Renal pelvis (tissue), 4 donors: ENCODE data around the gene RERE. TPM values are rescaled to one million over a fixed set of nuclear protein-coding genes. Genes with fewer than 3 reads are reported as not detected.
A peak's percentile ranks its signal among the peaks of the same experiment; 100 is the strongest.
"Not testable (repeated sequence)": the region's sequence is repeated elsewhere in the genome, so short reads cannot be mapped to it uniquely, and the experiment has no call there.

Experiments
- DNase-seq: peaks from one replicate; pipeline ENCODE4 v3.0.0-alpha.2; 2013
- polyA plus RNA-seq, 3 donors: library from polyadenylated mRNA; unstranded; fragments of 120-200 nt; gene quantifications; one replicate each; pipeline ENCODE4 v1.2.1, GENCODE V29; 2013; ENCODE audit not compliant: insufficient read length in 3 of 3

RERE gene
- polyA plus RNA-seq, 3 donors, result 142 to 161 (median 146) TPM

- DNase-seq, result no peak
Measured at GRCh38 chr1:8382608-8383505, 434.6 kb downstream of the RERE start.

- no peak for DNase-seq
Measured at GRCh38 chr1:8382051-8382505, 435.4 kb downstream of the RERE start.

- no peak for DNase-seq
Measured at GRCh38 chr1:8381618-8382017, 435.8 kb downstream of the RERE start.

- DNase-seq, result not testable (repeated sequence)
Measured at GRCh38 chr1:8380310-8380709, 437.1 kb downstream of the RERE start.

- DNase-seq, result no peak
Measured at GRCh38 chr1:8379513-8380186, 437.8 kb downstream of the RERE start.

DNA sequence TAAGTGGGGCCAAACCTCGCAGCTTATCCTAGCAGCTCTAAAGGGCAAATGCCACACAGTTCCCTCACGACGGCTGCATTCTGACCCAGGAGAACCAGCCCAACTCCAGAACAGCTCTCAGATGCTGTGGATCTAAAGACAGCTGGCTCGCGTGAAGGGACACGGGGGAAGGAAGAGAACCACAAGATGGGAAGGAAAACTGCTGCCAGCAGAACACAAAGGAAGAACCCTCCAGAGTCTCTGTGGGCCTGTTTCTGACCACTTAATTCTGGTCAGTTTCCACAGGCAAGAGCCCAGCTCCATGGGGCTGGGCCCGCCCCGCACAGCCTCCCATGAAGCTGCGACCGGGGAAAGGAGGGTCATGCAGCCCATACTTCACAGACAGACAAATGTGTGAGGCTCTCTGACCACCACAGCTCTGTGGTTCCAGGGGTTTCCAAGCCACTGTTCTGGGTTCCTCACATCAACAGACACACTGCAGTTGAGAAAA lies 438.4 kb downstream of the RERE start:
- DNase-seq, result no peak

DNA sequence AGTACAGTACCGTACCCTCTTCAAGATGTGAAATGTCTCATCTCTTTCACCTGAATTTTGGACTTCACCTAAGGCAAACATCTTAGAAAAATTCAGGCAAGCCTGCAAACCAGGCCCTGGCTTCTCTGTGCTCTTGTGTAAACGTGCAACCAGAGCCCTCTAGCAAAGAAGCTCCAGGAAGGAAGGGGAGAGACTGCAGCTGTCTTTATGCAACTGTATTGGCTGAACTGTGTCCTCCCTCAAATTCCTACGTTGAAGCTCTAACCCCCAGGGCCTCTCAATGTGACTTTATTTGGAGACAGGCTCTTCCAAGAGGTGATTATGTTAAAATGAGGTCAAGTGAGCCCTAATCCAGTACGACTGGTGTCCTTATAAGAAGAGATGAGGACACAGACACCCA lies 439.3 kb downstream of the RERE start:
- no peak for DNase-seq

DNA sequence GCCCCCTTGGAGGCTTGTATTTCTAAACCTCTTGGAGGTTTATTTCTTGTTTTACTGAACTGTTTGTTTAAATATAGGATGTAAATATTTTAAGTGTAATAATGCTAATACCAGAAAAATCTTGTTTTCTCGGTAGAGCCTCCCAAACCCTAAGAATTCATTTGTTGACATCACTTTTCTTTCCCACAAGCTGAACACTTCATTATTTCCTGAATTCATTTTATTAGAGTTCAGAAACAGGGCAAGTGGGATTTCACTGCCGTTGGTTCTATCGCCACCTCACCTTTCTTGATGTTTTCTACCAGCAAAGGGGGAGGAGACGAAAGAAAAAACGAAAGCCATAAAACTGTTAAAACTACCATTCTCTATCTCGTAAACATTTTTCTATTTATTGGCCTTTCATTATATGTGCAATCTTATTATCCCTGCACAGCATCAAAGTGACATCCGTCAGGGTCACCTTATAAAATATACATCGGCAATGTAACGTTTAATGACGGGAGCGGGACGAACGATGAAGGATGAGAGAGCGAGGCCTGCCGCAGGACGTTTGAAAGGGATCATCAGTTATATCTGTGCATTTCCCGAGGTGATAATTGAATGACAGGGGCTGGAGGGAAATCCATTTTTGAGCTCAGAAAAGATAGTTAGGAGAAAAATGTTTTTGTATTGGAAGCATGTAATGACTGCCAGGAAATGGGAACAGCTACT lies 440.0 kb downstream of the RERE start:
- DNase-seq, result no peak

GRCh38 chr1:8376358-8376840 lies 441.0 kb downstream of the RERE start:
- no peak for DNase-seq

DNA sequence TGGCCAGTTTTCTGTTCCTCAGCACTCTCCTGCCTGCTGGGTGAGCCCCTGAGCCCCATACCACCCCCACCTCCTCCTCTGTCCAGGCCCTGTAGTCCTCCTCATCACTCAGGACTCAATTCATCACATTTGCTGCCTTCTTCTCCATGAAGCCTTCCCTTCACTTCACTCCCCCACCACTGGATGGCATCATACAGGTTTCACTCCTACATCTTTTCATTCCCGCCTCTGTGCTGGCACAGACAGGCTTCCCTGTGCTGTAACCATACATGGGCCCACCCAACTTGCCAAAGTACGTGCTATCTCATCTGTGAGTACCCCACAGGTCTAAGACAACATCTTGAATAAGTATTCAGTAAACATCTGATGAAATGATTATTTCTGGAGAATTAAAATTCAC lies 442.6 kb downstream of the RERE start:
- DNase-seq, result no peak

DNA sequence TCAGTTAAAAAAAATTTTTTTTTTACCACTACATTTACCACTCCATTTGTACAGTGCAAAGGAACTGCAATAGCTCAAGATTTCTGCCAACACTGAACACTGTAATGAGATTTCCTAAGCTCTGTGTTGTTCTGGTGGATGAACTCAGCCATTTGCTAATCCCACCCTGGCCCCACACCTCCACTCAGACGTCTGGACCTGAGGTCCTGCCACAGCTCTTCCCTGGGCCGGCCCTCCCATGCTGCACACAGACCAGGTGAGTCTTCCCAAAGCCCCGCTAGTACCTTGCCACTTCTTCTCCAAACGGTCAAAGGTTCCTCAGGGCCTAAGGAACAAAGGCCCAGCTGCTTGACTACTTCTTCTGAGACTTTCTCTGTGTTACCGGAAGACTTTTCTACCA lies 443.1 kb downstream of the RERE start:
- DNase-seq, result no peak

DNA sequence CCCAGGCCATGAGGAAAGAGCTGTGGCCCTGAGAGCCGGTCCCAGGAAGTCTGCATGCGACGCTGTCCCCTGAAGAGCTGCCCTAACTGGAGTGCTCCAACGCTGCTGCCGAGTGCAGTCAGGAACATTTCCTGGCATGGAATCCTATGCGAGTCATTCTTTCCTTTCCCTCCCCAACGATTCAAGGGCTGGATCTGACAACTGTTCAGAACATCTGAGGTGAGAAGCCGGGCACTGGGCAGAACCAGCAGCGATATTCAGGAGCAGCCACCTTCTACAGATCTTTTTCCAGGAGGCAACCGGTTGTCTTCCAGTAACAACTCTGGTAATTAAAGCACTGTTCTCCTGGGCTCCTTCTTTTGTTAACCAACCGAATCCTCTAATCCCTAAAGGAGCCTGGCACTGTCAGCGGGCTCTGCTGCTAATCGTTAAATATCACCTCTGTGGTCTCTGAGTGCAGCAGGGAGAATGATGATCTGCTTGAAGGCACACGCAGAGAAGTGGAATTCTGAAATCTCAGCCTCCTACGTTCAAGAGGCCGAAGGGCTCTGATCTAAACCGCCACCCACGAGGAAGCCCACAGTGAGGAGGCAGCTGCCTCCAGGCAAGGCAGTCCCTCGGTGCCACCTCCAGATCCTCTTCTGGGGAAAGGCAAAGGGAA lies 443.7 kb downstream of the RERE start:
- peak; percentile 53 for DNase-seq

- no peak for DNase-seq
Measured at GRCh38 chr1:8373125-8373524, 444.3 kb downstream of the RERE start.

GRCh38 chr1:8371372-8371991 lies 446.0 kb downstream of the RERE start:
- DNase-seq, result no peak

DNA sequence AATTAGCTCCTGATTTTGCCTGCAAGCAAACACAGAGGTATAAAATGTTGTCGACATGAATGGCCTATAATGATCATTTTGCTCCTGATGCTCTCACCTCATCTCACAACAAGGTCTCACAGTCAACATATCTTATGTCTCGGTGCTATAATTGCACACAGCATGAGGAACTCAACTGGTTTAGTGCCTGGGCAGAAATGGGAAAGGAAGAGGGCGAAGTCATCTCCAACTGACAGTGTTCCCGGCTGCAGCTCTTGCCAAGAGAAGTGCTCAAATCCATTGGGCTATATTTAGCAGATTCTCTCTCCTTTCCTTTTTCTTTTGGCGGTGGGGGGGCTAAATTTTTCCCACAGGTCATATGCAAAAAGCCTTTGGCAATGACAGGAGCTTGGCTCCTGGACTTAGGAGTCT lies 446.5 kb downstream of the RERE start:
- no peak for DNase-seq

- no peak for DNase-seq
Measured at GRCh38 chr1:8370046-8370881, 447.2 kb downstream of the RERE start.

- no peak for DNase-seq
Measured at GRCh38 chr1:8368956-8369639, 448.3 kb downstream of the RERE start.

- no peak for DNase-seq
Measured at GRCh38 chr1:8367571-8368194, 449.8 kb downstream of the RERE start.
